ENCODE measurements around the gene HTR1B.

DNA sequence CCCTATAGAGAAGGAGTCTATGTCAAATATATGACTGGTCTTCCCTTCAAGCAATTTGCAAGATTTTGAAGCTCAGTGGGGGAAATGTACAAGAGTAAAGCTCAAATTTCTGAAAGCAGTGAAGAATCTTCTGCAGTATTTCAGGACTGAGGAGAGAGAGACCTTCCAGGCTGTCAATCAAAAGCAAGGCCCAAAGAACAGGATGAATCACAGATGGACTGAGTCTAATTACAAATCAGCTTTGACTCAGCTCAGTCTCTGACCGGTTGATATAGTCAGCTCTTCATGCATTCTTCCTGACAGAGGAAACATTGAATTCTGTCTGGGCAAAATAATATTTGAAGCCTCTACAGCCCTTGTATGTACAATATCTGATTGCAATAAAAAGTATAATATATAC, 7.7 kb upstream of the HTR1B start:
- TF ChIP-seq NFIC (IDR thresholded peaks at IDR 0.05): no peak
- TF ChIP-seq EP300 (IDR thresholded peaks at IDR 0.05; ENCODE audit: borderline replicate concordance): no peak
- TF ChIP-seq, protein P1, sequence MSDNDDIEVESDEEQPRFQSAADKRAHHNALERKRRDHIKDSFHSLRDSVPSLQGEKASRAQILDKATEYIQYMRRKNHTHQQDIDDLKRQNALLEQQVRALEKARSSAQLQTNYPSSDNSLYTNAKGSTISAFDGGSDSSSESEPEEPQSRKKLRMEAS (IDR thresholded peaks at IDR 0.05): no peak
- TF ChIP-seq TCF12 (IDR thresholded peaks at IDR 0.05; ENCODE audit: low read depth): no peak
- no peak for TF ChIP-seq TAF1 (IDR thresholded peaks at IDR 0.05; ENCODE audit: low read depth)
- TF ChIP-seq YY1 (IDR thresholded peaks at IDR 0.05; ENCODE audit: low read depth): no peak
- no peak for TF ChIP-seq CEBPB (IDR thresholded peaks at IDR 0.05)
- TF ChIP-seq REST (IDR thresholded peaks at IDR 0.05; ENCODE audit: low read depth): no peak
- no peak for TF ChIP-seq RAD21 (IDR thresholded peaks at IDR 0.05; ENCODE audit: low read depth)
- no peak for TF ChIP-seq CREB1 (IDR thresholded peaks at IDR 0.05; ENCODE audit: low read depth)
- no peak for TF ChIP-seq FOXM1 (IDR thresholded peaks at IDR 0.05; ENCODE audit: borderline replicate concordance, low read depth)
- TF ChIP-seq, protein P2, sequence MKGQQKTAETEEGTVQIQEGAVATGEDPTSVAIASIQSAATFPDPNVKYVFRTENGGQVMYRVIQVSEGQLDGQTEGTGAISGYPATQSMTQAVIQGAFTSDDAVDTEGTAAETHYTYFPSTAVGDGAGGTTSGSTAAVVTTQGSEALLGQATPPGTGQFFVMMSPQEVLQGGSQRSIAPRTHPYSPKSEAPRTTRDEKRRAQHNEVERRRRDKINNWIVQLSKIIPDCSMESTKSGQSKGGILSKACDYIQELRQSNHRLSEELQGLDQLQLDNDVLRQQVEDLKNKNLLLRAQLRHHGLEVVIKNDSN (IDR thresholded peaks at IDR 0.05): no peak
- no peak for TF ChIP-seq ZBTB7A (IDR thresholded peaks at IDR 0.05; ENCODE audit: low read depth)
- no peak for TF ChIP-seq EGR1 (IDR thresholded peaks at IDR 0.05)
